Body of pancreas (tissue), 4 donors: Measurements from ENCODE around the gene PAM16.

Experiments used
- CTCF ChIP-seq, 7 experiments: fragments of 450-650 bp in 4 of 7; fragments of 200-600 bp in 3 of 7; sonication (generic) in 3 of 7; IDR thresholded peaks; one replicate each; pipeline ENCODE4 v1.5.1; 2016 to 2019; ENCODE audit warnings: antibody characterized with exemption in 7 of 7
- POLR2A ChIP-seq, 3 donors: fragments of 450-650 bp; IDR thresholded peaks; one replicate each; pipeline ENCODE4 v1.6.1; 2016; ENCODE audit warnings: antibody characterized with exemption in 3 of 3, mild to moderate bottlenecking in 2 of 3

DNA sequence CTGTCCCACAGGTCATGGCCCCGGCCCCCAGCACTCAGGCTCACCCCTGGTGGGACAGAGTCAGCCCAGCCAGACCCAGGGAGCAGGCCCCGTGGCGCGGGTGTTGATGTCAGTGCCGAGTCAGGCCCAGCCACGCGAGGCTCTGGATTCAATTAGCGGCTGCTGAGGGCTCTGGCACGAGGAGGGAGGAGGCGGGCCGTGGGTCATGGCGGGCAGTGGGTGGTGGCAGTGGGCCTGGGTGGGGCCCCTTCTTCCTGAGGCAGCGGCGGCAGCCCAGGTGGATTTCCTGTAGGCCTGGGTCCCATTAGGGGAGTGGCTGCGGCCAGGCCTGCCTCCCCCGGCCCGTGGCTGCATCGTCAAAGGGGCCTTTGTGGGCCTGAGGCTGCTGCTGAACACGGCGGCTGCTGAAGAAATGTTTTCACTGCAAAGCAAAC is 33.4 kb upstream of the PAM16 start:
- TF ChIP-seq CTCF (IDR thresholded peaks at IDR 0.05): no peak
- no peak for TF ChIP-seq POLR2A (IDR thresholded peaks at IDR 0.05)
